H1 (cell line): ENCODE results near the gene AVPR2. TPM values are rescaled to one million over a fixed set of nuclear protein-coding genes. Genes with fewer than 3 reads are reported as not detected.

Experiments
- CTCF ChIA-PET: fragments of 300-600 bp; sonication (Branson Sonifier 250); formaldehyde crosslinking; loops from one replicate; lab custom pipeline; 2021; ENCODE audit not compliant: partially characterized antibody; lab: Charles Lee
- POLR2A ChIA-PET: fragments of 300-600 bp; sonication (Branson Sonifier 250); formaldehyde crosslinking; loops from one replicate; lab custom pipeline; 2021; ENCODE audit warnings: inconsistent platforms; ENCODE audit not compliant: partially characterized antibody; lab: Charles Lee
- DNase-seq, 2 experiments: peaks; one replicate each; pipeline versions ENCODE4 v3.0.0 to v3.0.0-alpha.2; 2010 to 2022; ENCODE audit warnings: low spot score in 2 of 2, low read depth in 1 of 2, mixed read lengths in 1 of 2
- FAIRE-seq: peaks from 2 replicates; lab custom pipeline; 2011; peaks lifted over from hg19 to GRCh38; lab: Jason Lieb, UNC
- H2AFZ ChIP-seq: 2 replicates; pipeline ENCODE4 v1.8.1; 2012; ENCODE audit warnings: low read length, inconsistent platforms
- H2AK5ac ChIP-seq: 2 replicates; pipeline ENCODE4 v1.6.1; 2013; ENCODE audit warnings: low read depth, low read length
- H2BK120ac ChIP-seq: replicated peaks from 2 replicates; pipeline ENCODE3; 2013; ENCODE audit warnings: low read depth, low read length, inconsistent platforms
- H2BK12ac ChIP-seq: 2 replicates; pipeline ENCODE4 v1.6.1; 2013; ENCODE audit warnings: low read depth, low read length
- H2BK15ac ChIP-seq: 2 replicates; pipeline ENCODE4 v1.6.1; 2013; ENCODE audit warnings: low read length
- H2BK20ac ChIP-seq: 2 replicates; pipeline ENCODE4 v1.6.1; 2013; ENCODE audit warnings: low read length
- H2BK5ac ChIP-seq: 2 replicates; pipeline ENCODE4 v1.6.1; 2013; ENCODE audit warnings: low read depth, low read length
- H3K14ac ChIP-seq: 2 replicates; pipeline ENCODE4 v1.6.1; 2013; ENCODE audit warnings: inconsistent platforms; ENCODE audit not compliant: insufficient read length
- H3K18ac ChIP-seq: 2 replicates; pipeline ENCODE4 v1.6.1; 2013; ENCODE audit warnings: low read length; ENCODE audit errors: extremely low read depth
- H3K23ac ChIP-seq: 2 replicates; pipeline ENCODE4 v1.6.1; 2013; ENCODE audit warnings: inconsistent platforms; ENCODE audit not compliant: insufficient read length
- H3K23me2 ChIP-seq: 2 replicates; pipeline ENCODE4 v1.6.1; 2013; ENCODE audit warnings: low read depth, low read length
- H3K27ac ChIP-seq: 2 replicates; pipeline ENCODE4 v1.6.1; 2011; ENCODE audit warnings: low read depth, low read length, inconsistent platforms
- H3K27me3 ChIP-seq, 4 experiments: replicated peaks in 1 of 4; 1 replicate in 1 of 4; 2 replicates in 3 of 4; pipeline versions ENCODE4 v1.6.1 to v1.8.1; 2011 to 2013; ENCODE audit warnings: low read length in 3 of 4, mild to moderate bottlenecking in 3 of 4, inconsistent platforms in 2 of 4, mixed read lengths in 2 of 4, moderate library complexity in 1 of 4; ENCODE audit not compliant: control insufficient read depth in 3 of 4, insufficient read depth in 3 of 4; ENCODE audit errors: extremely low read depth in 1 of 4
- H3K36me3 ChIP-seq, 4 experiments: 2 replicates each; pipeline versions ENCODE4 v1.6.1 to v1.8.1; 2011 to 2013; ENCODE audit warnings: mild to moderate bottlenecking in 4 of 4, low read length in 3 of 4, moderate library complexity in 2 of 4, control low read depth in 1 of 4, inconsistent platforms in 1 of 4; ENCODE audit not compliant: insufficient read depth in 4 of 4, control insufficient read depth in 2 of 4
- H3K4ac ChIP-seq: replicated peaks from 2 replicates; pipeline ENCODE3; 2013; ENCODE audit warnings: low read length, low read depth, mixed read lengths, inconsistent platforms; ENCODE audit not compliant: insufficient read length
- H3K4me1 ChIP-seq, 4 experiments: replicated peaks in 1 of 4; 1 replicate in 1 of 4; 2 replicates in 3 of 4; pipeline versions ENCODE4 v1.6.1 to v1.8.1; 2011 to 2013; ENCODE audit warnings: low read length in 3 of 4, inconsistent platforms in 2 of 4, mixed read lengths in 1 of 4; ENCODE audit not compliant: insufficient read depth in 4 of 4, control insufficient read depth in 3 of 4
- H3K4me2 ChIP-seq, 2 experiments: 2 replicates each; pipeline versions ENCODE4 v1.6.1 to v1.8.1; 2011 to 2013; ENCODE audit warnings: low read depth in 2 of 2, low read length in 2 of 2, control low read depth in 1 of 2, inconsistent platforms in 1 of 2, mild to moderate bottlenecking in 1 of 2; ENCODE audit not compliant: insufficient read depth in 1 of 2
- H3K4me3 ChIP-seq, 4 experiments: fragments of 200-600, 300-600 bp in 1 of 4; sonication (generic), shearing (Covaris generic), sonication (Bioruptor Twin) in 1 of 4; 2 replicates each; pipeline versions ENCODE4 v1.5.1 to v1.8.1; 2011 to 2016; ENCODE audit warnings: low read length in 4 of 4, low read depth in 3 of 4, control low read depth in 2 of 4, inconsistent platforms in 2 of 4, mild to moderate bottlenecking in 2 of 4, mixed read lengths in 1 of 4, moderate library complexity in 1 of 4; ENCODE audit not compliant: insufficient read depth in 2 of 4; ENCODE audit errors: extremely low read depth in 1 of 4
- H3K56ac ChIP-seq: replicated peaks from 2 replicates; pipeline ENCODE3; 2013; ENCODE audit warnings: low read depth, mild to moderate bottlenecking, mixed read lengths, low read length, inconsistent platforms; ENCODE audit not compliant: insufficient read length
- H3K79me1 ChIP-seq: 2 replicates; pipeline ENCODE4 v1.6.1; 2013; ENCODE audit warnings: low read depth, low read length, control low read depth
- H3K79me2 ChIP-seq, 2 experiments: 2 replicates each; pipeline versions ENCODE4 v1.6.1 to v1.8.1; 2012 to 2013; ENCODE audit warnings: low read length in 2 of 2, mild to moderate bottlenecking in 2 of 2, inconsistent platforms in 1 of 2; ENCODE audit not compliant: insufficient read depth in 2 of 2, control insufficient read depth in 1 of 2
- H3K9ac ChIP-seq, 4 experiments: replicated peaks in 1 of 4; 1 replicate in 1 of 4; 2 replicates in 3 of 4; pipeline versions ENCODE4 v1.6.1 to v1.8.1; 2011 to 2013; ENCODE audit warnings: low read depth in 3 of 4, low read length in 3 of 4, control low read depth in 2 of 4, mild to moderate bottlenecking in 2 of 4, moderate library complexity in 2 of 4, inconsistent platforms in 1 of 4; ENCODE audit errors: extremely low read depth in 1 of 4
- H3K9me3 ChIP-seq, 2 experiments: 2 replicates each; pipeline versions ENCODE4 v1.6.1 to v1.8.1; 2012 to 2013; ENCODE audit warnings: mild to moderate bottlenecking in 2 of 2, moderate library complexity in 2 of 2, control low read depth in 1 of 2, inconsistent platforms in 1 of 2, low read depth in 1 of 2, low read length in 1 of 2, mixed read lengths in 1 of 2; ENCODE audit not compliant: insufficient read depth in 2 of 2
- H4K20me1 ChIP-seq, 2 experiments: replicated peaks in 1 of 2; 2 replicates each; pipeline versions ENCODE3 to v1.8.1; 2011 to 2013; ENCODE audit warnings: inconsistent platforms in 2 of 2, low read length in 2 of 2, mild to moderate bottlenecking in 1 of 2; ENCODE audit not compliant: insufficient read depth in 2 of 2, control insufficient read depth in 1 of 2
- H4K5ac ChIP-seq: 2 replicates; pipeline ENCODE4 v1.6.1; 2013; ENCODE audit warnings: low read length, low read depth, mixed read lengths, inconsistent platforms; ENCODE audit not compliant: insufficient read length
- H4K8ac ChIP-seq: 2 replicates; pipeline ENCODE4 v1.8.0; 2013; ENCODE audit warnings: mild to moderate bottlenecking, moderate library complexity, low read length, inconsistent platforms; ENCODE audit not compliant: insufficient read depth; ENCODE audit errors: extremely low read depth
- H4K91ac ChIP-seq: replicated peaks from 2 replicates; pipeline ENCODE3; 2013; ENCODE audit warnings: low read length, mixed read lengths, inconsistent platforms; ENCODE audit not compliant: insufficient read length
- GABPA ChIP-seq: IDR thresholded peaks from 2 replicates; pipeline ENCODE4 v1.6.1; 2011; ENCODE audit warnings: mild to moderate bottlenecking, low read length, moderate library complexity, borderline replicate concordance; ENCODE audit not compliant: insufficient read depth
- KDM1A ChIP-seq: fragments of 200-600, 300-600 bp; sonication (generic); IDR thresholded peaks from 2 replicates; pipeline ENCODE4 v1.7.1; 2016; ENCODE audit warnings: mild to moderate bottlenecking, low read length, borderline replicate concordance
- NRF1 ChIP-seq: IDR thresholded peaks from 2 replicates; pipeline ENCODE4 v1.6.1; 2011; ENCODE audit warnings: mild to moderate bottlenecking, low read depth, low read length, improper control_type of control experiment
- RNF2 ChIP-seq: fragments of 200-900, 300-1000 bp; sonication (generic); IDR thresholded peaks from 2 replicates; pipeline ENCODE4 v1.7.1; 2016; ENCODE audit warnings: borderline replicate concordance, low read depth, mild to moderate bottlenecking, antibody characterized with exemption, low read length; ENCODE audit not compliant: poor library complexity, severe bottlenecking; ENCODE audit errors: missing control alignments
- WGBS, 2 experiments: shearing (Covaris generic) in 1 of 2; methylation state at CpG; one replicate each; pipeline versions ENCODE4 v1.1.6 to v1.1.7; 2013 to 2015; ENCODE audit warnings: low lambda C conversion rate in 2 of 2, mixed read lengths in 2 of 2, inconsistent platforms in 1 of 2, low coverage in 1 of 2, missing lambda C conversion rate in 1 of 2; ENCODE audit not compliant: insufficient replicate concordance in 2 of 2, insufficient coverage in 1 of 2, insufficient read length in 1 of 2; ENCODE audit errors: extremely low coverage in 1 of 2, missing lambda C conversion rate in 1 of 2; 5-methylcytosine and 5-hydroxymethylcytosine counted together
- polyA plus RNA-seq, 7 experiments: library from polyadenylated mRNA; depleted of rRNA in 3 of 7; stranded (reverse) in 5 of 7; unstranded in 2 of 7; fragments of >200 nt in 5 of 7; fragments of 200-250 nt in 2 of 7; gene quantifications; 1 replicate in 5 of 7; 2 replicates in 1 of 7; 4 replicates in 1 of 7; pipeline versions ENCODE4 v1.2.1 to v1.2.3, GENCODE V29; 2011 to 2013; ENCODE audit warnings: missing spikeins in 2 of 7, mixed read lengths in 2 of 7
- total RNA-seq: library from RNA; stranded (reverse); fragmentation: NEBNext Ultra II Directional; extraction: Animal tissue kit (Norgen Biotek cat#: 25700); gene quantifications from 2 replicates; pipeline ENCODE4 v1.2.1, GENCODE V29; 2021

The AVPR2 gene
- total and polyA plus RNA-seq, 2 of the 8 experiments (the other 6 are each of a cell fraction or from before 2014, with no cell fraction given) = 0.09 TPM; not detected in 1

DNA sequence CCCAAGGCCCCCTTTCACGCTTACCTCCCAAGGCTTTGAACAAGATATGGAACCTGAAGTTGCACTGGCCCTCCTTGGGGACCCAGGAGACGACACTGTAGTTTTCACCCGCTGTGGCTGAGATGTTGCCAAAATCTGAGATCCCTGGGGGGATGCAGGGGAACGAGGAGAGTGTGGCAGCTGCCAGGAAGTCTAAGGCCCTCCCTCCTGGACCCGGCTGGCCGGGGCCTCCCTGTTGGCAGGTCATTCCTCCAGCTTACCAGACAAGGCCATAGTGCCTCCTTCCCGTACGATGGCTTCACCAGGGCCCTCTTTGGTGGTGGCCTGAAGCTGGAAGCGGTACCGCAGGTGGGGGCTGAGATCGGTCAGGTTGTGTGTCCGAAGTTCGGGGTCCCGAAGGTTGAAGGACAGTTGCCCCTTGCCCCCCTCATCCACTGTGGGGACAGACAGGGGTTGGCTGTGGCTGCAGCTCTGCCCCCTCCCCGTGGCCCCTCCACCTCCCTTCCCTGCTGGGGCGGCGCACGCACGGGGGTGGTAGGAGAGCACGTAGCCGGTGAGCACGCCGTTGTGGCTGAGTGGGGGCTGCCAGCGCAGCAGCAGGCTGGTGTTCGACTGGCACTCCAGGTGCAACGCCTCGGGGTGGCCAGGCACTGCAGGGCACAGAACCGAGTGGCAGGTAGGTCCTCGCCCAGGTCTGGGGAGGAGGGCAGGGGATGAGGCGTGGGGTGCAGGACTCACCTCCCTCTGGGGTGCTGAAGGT lies 39.7 kb upstream of the AVPR2 start:
- H2AK5ac ChIP-seq = no peak overlapping the region
- no peak overlapping the region for H3K23ac ChIP-seq
- no peaks in the 10 kb centered on the region for H3K79me1 ChIP-seq
- FAIRE-seq (no peak), DNase-seq (no peak)
- H2AFZ ChIP-seq = no peak overlapping the region
- H2BK120ac ChIP-seq = no peak overlapping the region
- H3K36me3 ChIP-seq = peaks cover 0 to 17% (median under 1%) of the 10 kb centered on the region in 4 experiments; a peak in 1 of 8 replicates
- no peaks in the 10 kb centered on the region for H3K27me3 ChIP-seq
- H2BK12ac ChIP-seq = no peak overlapping the region
- no peak overlapping the region for H4K91ac ChIP-seq
- no peak overlapping the region for H3K14ac ChIP-seq
- CTCF ChIA-PET = interaction anchor here (1.2 kb wide), 1 partner anchor 14 kb away, joined by 4 read pairs; no protein-coding TSS in a partner anchor
- POLR2A ChIA-PET = interaction anchor here (1.4 kb wide), 2 partner anchors 14 to 19 kb away, joined by 3 read pairs; no protein-coding TSS in a partner anchor
- TF ChIP-seq RNF2 = no peak
- TF ChIP-seq NRF1 = no peak
- no peak for TF ChIP-seq GABPA
- no peak for TF ChIP-seq KDM1A
- no peak overlapping the region for H3K56ac ChIP-seq
- no peak overlapping the region for H3K18ac ChIP-seq
- no peak overlapping the region for H2BK20ac ChIP-seq
- H3K9ac ChIP-seq = no peak overlapping the region
- no peaks in the 10 kb centered on the region for H3K9me3 ChIP-seq
- H4K8ac ChIP-seq = no peak overlapping the region
- no peak overlapping the region for H2BK5ac ChIP-seq
- H2BK15ac ChIP-seq = no peak overlapping the region
- H3K4me1 ChIP-seq = peaks cover 0 to 16% (median 0%) of the 10 kb centered on the region in 4 experiments; a peak in 3 of 7 replicates
- no peak overlapping the region for H4K5ac ChIP-seq
- no peaks in the 10 kb centered on the region for H3K79me2 ChIP-seq
- H3K4ac ChIP-seq = no peak overlapping the region
- no peak overlapping the region for H3K4me2 ChIP-seq
- H3K4me3 ChIP-seq = no peak overlapping the region
- H3K23me2 ChIP-seq = no peaks in the 10 kb centered on the region
- no peaks in the 10 kb centered on the region for H4K20me1 ChIP-seq
- H3K27ac ChIP-seq = no peak overlapping the region
- 100% methylated on average over 3 of the region's 30 CpGs; no CpG with 5 or more reads in 1 of the 2 experiments for WGBS, 2 experiments
